ENCODE data around the gene PSMD5. TPM values are rescaled to one million over a fixed set of nuclear protein-coding genes. Genes with fewer than 3 reads are reported as not detected.
"Not testable (repeated sequence)": the region's sequence is repeated elsewhere in the genome, so short reads cannot be mapped to it uniquely, and the experiment has no call there.

PSMD5 gene
- total and polyA plus RNA-seq, 9 of the 15 experiments (the other 6 are each of a cell fraction or from before 2014, with no cell fraction given) = 46.4 to 148 (median 76.3) TPM

- in situ Hi-C loops (cut with MboI) = loop anchor here (5.0 kb wide), 1 partner anchor 67 kb away; no protein-coding TSS in a partner anchor
- H4K20me1 ChIP-seq (replicated peaks; ENCODE audit: control insufficient read depth, insufficient read depth, low read length); H3K9me1 ChIP-seq (ENCODE audit: control insufficient read depth, insufficient read depth, low read length); H3K4me2 ChIP-seq (ENCODE audit: insufficient read depth, low read length); H2AFZ ChIP-seq (ENCODE audit: low read depth, low read length); H3K4me1 ChIP-seq (replicated peaks in 1 of 2; ENCODE audit: control insufficient read depth in 2 of 2, insufficient read depth in 2 of 2, low read length in 2 of 2); CTCF ChIA-PET (ENCODE audit: low intra/inter-chr PET ratio); H3K9ac ChIP-seq (ENCODE audit: insufficient read depth in 1 of 2, low read depth in 2 of 2, low read length in 2 of 2); ATAC-seq; FAIRE-seq; H3K79me2 ChIP-seq (ENCODE audit: control insufficient read depth, insufficient read depth, low read length); H3K4me3 ChIP-seq; H3K27ac ChIP-seq (ENCODE audit: extremely low read depth, low read depth, low read length); BruUV-seq (replicated peaks); POLR2A ChIA-PET; H3K27me3 ChIP-seq (ENCODE audit: control insufficient read depth in 2 of 2, insufficient read depth in 2 of 2, low read length in 2 of 2); TF ChIP-seq TEAD4, JUN (CRISPR knock-in tag; IDR thresholded peaks at IDR 0.05; ENCODE audit: borderline replicate concordance): not testable (repeated sequence)
- DNase-seq (ENCODE audit: extremely low read depth in 1 of 4, low spot score in 3 of 4) = peak in 1 of 4 experiments; percentile 62
- intact Hi-C loops (cut with micrococcal nuclease) = loop anchor here (5.0 kb wide), 1 partner anchor 37 kb away; the partner anchor contains the start of gene PSMD5
- Histone ChIP-seq H3K9me3 (replicated peaks; ENCODE audit: control insufficient read depth, insufficient read depth, low read depth, low read length) (peaks cover 31% of the 10 kb centered on the region), H3K36me3 (ENCODE audit: control insufficient read depth, insufficient read depth, low read length) (peaks cover 25% of the 10 kb centered on the region; the same call in 2 of the 3 replicates)
- 29% methylated on average over 3 of the region's 3 CpGs for WGBS (ENCODE audit: insufficient coverage, low coverage, missing lambda C conversion rate)
- peak; percentile 71 to 80; a peak in 3 of 4 replicates for TF ChIP-seq TRIM24 (IDR thresholded peaks at IDR 0.05)
- peak; percentile 31 for TF ChIP-seq NFIC (IDR thresholded peaks at IDR 0.05)
- peak; percentile 21; the same call in 1 of the 2 replicates for TF ChIP-seq PML (IDR thresholded peaks at IDR 0.05; ENCODE audit: low read length)
- peak; percentile 72 for TF ChIP-seq MEIS2 (IDR thresholded peaks at IDR 0.05; ENCODE audit: partially characterized antibody)
- peak; percentile 69; the same call in 1 of the 2 replicates for TF ChIP-seq XRCC3 (IDR thresholded peaks at IDR 0.05)
- peak; percentile 30; the same call in 1 of the 2 replicates for TF ChIP-seq TAL1 (IDR thresholded peaks at IDR 0.05)
- TF ChIP-seq TEAD4 (IDR thresholded peaks at IDR 0.05; ENCODE audit: low read length) = peak; percentile 32; the same call in 1 of the 2 replicates
- TF ChIP-seq JUN (IDR thresholded peaks at IDR 0.05; ENCODE audit: borderline replicate concordance, low read depth, low read length) = peak; percentile 49; the same call in 1 of the 2 replicates
- TF ChIP-seq HLTF (IDR thresholded peaks at IDR 0.05) = 0 out of 2 replicates have a peak, but pooled peaks have one; percentile 46
- peak; percentile 62; the same call in 1 of the 2 replicates for TF ChIP-seq CEBPZ (IDR thresholded peaks at IDR 0.05; ENCODE audit: borderline replicate concordance, low read depth, low read length)
- TF ChIP-seq CBX1 (IDR thresholded peaks at IDR 0.05; ENCODE audit: low read depth) = peak; percentile 74; the same call in 1 of the 2 replicates
- TF ChIP-seq CBX3 (IDR thresholded peaks at IDR 0.05; ENCODE audit: borderline replicate concordance in 1 of 2, low read length in 2 of 2) = peak; percentile 61 to 99
- TF ChIP-seq ARID1B (IDR thresholded peaks at IDR 0.05) = peak; percentile 20; the same call in 1 of the 2 replicates
- peak; percentile 14; the same call in 1 of the 2 replicates for TF ChIP-seq EP300 (IDR thresholded peaks at IDR 0.05; ENCODE audit: low read length)
- peak; percentile 87 for TF ChIP-seq ZNF280B (CRISPR knock-in tag; IDR thresholded peaks at IDR 0.05)
- TF ChIP-seq CBX5 (IDR thresholded peaks at IDR 0.05; ENCODE audit: borderline replicate concordance, low read depth) = peak; percentile 94
Observed at GRCh38 chr9:120804784-120805363, 37.8 kb downstream of the PSMD5 start.
